GM18517 (cell line): ENCODE data around the gene ABAT.

Source experiments
- ATAC-seq: cut with Tn5 transposase; IDR thresholded peaks from one replicate; pipeline ENCODE4 v1.9.1; 2021; ENCODE audit warnings: mild to moderate bottlenecking, moderate library complexity; ENCODE audit not compliant: unreplicated experiment

ABAT gene

GRCh38 chr16:8714807-8715206 lies 40.4 kb downstream of the ABAT start:
- ATAC-seq, result no peak

- no peak for ATAC-seq
Observed at GRCh38 chr16:8716052-8716451, 41.6 kb downstream of the ABAT start.

- ATAC-seq, result no peak
Observed at GRCh38 chr16:8716592-8716991, 42.2 kb downstream of the ABAT start.

- ATAC-seq, result no peak
Observed at GRCh38 chr16:8717469-8717868, 43.1 kb downstream of the ABAT start.

- ATAC-seq, result no peak
Observed at GRCh38 chr16:8717892-8718415, 43.5 kb downstream of the ABAT start.

GRCh38 chr16:8718851-8719680 lies 44.6 kb downstream of the ABAT start:
- no peak for ATAC-seq

- ATAC-seq, result no peak
Observed at GRCh38 chr16:8720080-8720966, 45.9 kb downstream of the ABAT start.

GRCh38 chr16:8720967-8721308 lies 46.5 kb downstream of the ABAT start:
- ATAC-seq, result no peak

GRCh38 chr16:8721336-8722024 lies 47.1 kb downstream of the ABAT start:
- no peak for ATAC-seq

GRCh38 chr16:8722025-8722348 lies 47.6 kb downstream of the ABAT start:
- no peak for ATAC-seq

GRCh38 chr16:8725513-8726178 lies 51.2 kb downstream of the ABAT start:
- ATAC-seq, result no peak

GRCh38 chr16:8727131-8727806 lies 52.9 kb downstream of the ABAT start:
- ATAC-seq, result no peak

- no peak for ATAC-seq
Observed at GRCh38 chr16:8727857-8728618, 53.6 kb downstream of the ABAT start.

- no peak for ATAC-seq
Observed at GRCh38 chr16:8729779-8730334, 55.4 kb downstream of the ABAT start.

- ATAC-seq, result no peak
Observed at GRCh38 chr16:8730335-8730915, 56.0 kb downstream of the ABAT start.

- no peak for ATAC-seq
Observed at GRCh38 chr16:8733849-8734540, 59.6 kb downstream of the ABAT start.

- ATAC-seq, result no peak
Observed at GRCh38 chr16:8735574-8735973, 61.2 kb downstream of the ABAT start.

- ATAC-seq, result no peak
Observed at GRCh38 chr16:8736123-8736668, 61.8 kb downstream of the ABAT start.
